ENCODE results near the gene DNAJB4.
A peak's percentile ranks its signal among the peaks of the same experiment; 100 is the strongest.
"Not testable (repeated sequence)": the region's sequence is repeated elsewhere in the genome, so short reads cannot be mapped to it uniquely, and the experiment has no call there.

DNAJB4 gene

DNA sequence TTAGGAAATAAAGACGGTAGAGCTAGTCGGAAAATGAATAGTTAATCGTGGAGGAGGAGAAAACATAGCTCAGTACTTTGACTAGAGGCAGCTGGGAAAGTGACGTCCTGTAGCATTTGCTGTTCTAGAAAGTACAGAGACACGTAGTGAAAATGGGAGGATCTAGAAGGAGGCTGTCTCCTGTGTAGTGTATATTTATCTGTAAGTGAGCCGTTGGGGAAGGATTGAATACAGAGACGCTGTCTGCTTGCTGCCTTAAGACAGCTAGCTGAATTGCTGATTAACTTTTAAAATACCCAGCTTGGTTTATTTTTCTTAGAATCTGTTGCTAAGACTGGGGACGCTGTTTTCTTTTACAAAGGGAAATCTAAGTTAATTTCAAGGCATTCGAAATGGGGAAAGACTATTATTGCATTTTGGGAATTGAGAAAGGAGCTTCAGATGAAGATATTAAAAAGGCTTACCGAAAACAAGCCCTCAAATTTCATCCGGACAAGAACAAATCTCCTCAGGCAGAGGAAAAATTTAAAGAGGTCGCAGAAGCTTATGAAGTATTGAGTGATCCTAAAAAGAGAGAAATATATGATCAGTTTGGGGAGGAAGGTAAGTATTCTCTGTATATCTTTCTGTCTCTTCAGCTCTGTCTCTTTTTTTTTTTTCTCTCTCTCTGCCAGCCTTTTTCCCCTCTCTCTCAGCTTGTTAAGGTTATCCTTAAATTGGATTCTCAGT, at the start of gene DNAJB4:
Gene DNAJB4, plus strand, starts transcription at position 221 of the 729 bp plus-strand sequence. Its CDS starts 172 bp downstream, at position 393.
- DNase-seq: peak; percentile 95

- DNase-seq: no peak
Measured at GRCh38 chr1:77955709-77956108, 49.0 kb upstream of the DNAJB4 start.

GRCh38 chr1:77956464-77956863, 48.3 kb upstream of the DNAJB4 start:
- no peak for DNase-seq

DNA sequence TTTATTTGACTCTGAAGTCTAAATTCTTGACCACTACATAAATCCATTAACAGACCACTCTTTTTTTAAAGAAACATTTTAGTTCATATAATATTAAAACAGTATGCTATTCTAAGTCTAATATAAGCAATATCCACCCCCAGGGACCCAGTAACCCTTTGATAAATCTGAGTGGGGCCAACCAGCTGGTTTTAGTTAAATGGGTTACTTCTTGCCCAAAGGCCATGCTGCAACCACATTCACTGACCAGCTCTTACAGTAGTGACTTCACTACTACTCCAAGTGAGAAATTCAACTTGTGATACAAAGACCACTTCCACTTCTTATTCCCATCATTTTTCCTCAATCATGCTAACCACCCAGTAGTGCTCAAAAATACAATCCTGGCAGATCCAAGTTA, 46.3 kb upstream of the DNAJB4 start:
- DNase-seq: no peak

DNA sequence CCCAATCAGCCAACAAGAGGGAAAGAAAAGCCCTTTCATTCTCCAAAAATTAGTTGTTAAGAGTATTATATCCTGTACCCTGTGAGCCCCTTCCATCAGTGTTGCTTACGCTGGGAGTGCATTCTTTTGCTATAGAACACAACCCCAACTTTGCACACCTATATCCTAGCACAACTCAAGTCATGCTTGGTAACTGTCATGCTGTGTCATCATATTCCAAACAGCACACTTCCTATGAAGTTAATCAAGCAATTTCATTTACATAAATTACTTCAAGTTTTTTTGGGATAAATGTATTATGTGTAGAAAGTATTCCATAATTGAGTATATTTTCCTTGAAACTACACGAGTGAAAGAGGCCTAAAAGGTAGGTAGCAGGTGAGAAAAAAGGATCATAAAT, 45.9 kb upstream of the DNAJB4 start:
- DNase-seq: no peak

DNA sequence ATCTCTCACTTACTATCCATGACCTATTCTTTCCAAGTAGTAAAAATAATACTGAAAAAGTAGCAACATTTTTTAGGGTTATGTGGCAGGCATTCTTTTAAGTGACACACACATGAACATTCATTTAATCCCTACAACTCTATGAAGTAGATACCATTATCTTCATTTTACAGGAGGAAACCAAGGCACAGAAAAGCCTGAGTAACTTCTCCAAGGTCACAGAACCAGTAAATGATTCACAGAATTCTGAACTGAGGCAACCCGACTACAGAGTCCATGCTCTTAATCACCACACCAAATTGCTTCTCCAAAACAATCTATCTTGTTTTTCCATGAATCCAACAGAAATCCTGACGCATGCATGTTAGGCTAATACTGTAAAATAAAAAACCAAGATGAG, 43.3 kb upstream of the DNAJB4 start:
- no peak for DNase-seq

DNA sequence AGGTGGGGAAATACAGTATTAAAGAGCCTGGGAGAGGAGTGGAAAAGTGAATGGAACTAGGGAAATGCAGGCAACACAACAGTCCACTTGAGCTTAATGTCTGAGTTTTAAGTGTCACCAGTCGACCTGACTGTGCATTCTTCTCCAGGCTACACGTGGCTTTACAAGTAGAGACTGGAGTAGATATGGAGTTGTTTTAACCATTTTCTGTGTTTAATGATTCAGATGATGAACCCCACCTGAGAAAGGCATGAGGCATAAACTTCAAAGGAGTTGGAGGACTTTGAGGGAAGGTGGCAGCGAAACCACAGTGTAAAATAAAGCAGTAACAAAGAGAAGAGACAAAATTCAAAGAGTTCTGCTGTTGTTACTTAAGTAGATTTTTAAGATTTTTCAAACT, 38.4 kb upstream of the DNAJB4 start:
- no peak for DNase-seq

- no peak for DNase-seq
Measured at GRCh38 chr1:77970192-77970591, 34.5 kb upstream of the DNAJB4 start.

GRCh38 chr1:77972080-77972479, 32.7 kb upstream of the DNAJB4 start:
- no peak for DNase-seq

DNA sequence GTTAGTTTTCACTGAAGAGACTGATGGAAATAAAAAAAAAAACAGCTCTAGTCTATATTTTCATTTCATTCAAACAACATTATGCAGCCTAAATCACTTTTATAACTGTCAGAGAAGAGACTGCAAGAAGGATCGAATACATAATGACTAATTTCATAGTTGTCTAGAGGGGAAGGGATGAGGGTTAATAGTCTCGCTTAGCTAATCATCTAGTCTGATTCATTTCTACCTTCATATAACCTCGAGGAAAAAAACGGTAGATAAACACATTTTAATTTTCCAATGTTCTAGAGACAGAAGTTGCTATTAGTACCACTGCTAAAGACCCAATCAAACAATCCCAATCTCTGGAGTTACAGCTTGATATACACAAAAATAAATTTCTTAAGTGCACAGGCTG, 29.4 kb upstream of the DNAJB4 start:
- no peak for DNase-seq

- DNase-seq: no peak
Measured at GRCh38 chr1:77975907-77976306, 28.8 kb upstream of the DNAJB4 start.

DNA sequence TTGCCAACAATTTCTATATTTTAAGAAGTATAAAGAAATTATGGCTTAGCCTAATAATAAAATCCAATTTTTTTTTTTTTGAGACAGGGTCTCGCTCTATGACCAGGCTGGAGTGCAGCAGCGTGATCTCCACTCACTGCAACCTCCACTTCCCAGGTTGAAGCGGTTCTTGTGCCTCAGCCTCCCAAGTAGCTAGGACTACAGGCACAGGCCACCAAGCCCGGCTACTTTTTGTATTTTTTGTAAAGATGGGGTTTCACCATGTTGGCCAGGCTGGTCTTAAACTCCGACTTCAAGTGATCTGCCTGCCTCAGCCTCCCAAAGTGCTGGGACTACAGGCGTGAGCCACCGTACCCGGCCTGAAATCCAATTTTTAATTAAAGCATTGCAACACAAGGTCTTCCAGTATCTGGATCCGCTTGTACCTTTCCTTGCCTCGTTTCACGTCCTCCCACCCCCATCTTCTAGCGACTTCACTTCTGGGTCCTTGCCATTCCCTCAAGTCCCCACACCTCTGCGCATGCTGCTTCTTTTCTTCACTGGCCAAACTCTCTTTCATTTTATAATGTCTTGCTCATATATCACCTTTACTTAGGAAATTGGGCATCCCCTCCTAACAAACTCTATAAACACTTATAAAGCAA, 28.2 kb upstream of the DNAJB4 start:
- no peak for DNase-seq

DNA sequence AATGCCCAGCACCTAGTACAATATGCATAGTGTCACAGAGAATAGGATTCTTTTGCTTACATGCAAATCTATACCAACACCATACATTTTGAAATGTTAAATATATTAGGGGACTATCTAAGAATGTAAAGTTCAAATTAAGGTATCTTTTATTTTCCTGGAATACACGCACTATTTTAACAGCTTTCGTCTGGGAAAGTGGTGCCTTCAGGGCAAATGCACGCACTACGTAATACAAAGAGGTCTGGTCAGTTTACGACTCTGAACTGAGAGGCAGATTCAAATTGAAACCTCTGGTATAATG, 26.8 kb upstream of the DNAJB4 start:
- DNase-seq: no peak

- peak; percentile 75 for DNase-seq
Measured at GRCh38 chr1:77978293-77978968, 26.3 kb upstream of the DNAJB4 start.

- peak; percentile 97 for DNase-seq
Measured at GRCh38 chr1:77978969-77979876, 25.5 kb upstream of the DNAJB4 start, which contains the start of gene FUBP1. TSS of gene FUBP1 (minus strand) at chr1:77979072. CDS start at chr1:77979004, 68 bp downstream.

GRCh38 chr1:77983352-77983996, 21.3 kb upstream of the DNAJB4 start:
- DNase-seq: not testable (repeated sequence)

DNA sequence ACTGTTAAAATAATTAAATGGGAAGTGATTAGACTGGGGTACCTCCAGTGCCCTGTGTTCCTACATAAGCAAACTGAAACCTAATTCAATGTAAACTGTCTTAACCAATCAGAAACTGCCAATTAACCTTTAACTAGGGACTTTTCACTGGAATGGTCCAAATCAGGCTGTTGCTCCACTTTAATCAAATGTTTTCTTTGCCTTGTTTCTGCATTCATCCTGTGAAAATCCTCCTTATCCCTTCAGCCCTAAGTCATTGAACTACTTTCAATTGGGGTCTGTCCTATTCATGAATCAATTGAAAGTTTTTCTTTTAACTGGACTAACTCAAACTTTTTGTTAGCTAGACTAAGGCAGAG, 20.8 kb upstream of the DNAJB4 start:
- no peak for DNase-seq

- DNase-seq: no peak
Measured at GRCh38 chr1:77984629-77985028, 20.1 kb upstream of the DNAJB4 start.

DNA sequence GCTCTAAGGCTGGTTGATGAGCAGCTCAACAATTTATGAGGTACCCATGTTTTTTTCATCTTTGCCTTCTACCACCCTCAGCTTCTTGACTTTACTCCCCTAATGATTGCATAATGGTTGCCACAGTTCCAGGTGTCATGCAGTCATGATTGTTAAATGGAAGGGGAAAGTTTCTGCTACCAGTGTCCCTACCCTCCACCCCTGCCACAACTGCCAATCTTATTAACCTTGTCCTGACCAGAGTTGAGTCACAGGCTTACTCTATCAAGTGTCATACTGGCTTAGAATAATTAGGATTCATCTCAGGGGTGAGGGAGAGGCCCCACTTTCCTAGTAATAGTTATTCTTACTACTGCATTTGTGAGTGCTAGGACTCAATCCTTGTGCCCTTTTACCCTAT, 17.9 kb upstream of the DNAJB4 start:
- no peak for DNase-seq

DNA sequence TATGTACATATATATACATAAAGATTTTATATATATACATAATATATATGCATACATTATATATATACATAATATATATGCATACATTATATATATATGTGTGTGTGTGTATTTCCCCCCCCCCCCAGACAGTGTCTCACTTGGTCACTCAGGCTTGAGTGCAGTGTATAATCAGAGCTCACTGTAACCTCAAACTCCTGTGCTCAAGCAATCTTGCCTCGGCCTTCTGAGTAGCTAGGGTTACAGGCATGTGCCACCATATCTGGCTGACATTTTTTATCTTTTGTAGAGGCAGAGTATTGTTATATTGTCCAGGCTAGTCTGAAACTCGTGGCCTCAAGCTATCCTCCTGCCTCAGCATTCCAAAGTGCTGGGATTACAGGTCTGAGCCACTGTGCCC, 16.8 kb upstream of the DNAJB4 start:
- DNase-seq: no peak

DNA sequence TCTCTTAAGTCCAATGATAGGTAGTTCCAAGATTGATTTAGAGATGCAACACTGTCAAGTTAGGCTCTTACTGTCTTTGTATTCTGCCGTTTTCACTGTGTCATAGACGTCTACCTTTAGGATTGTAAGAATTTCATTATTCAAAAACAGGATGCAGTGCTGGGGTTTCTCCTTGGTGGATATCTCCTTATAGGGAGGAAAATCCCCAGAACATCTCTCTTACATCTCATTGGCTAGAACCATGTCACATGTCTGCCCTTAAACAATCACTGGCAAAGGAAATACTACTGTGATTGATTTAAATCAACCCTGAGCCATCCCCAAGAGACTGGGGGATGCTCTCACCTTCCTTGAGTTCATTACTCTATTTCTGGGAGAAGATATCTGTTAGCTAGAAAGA, 15.0 kb upstream of the DNAJB4 start:
- DNase-seq: no peak

DNA sequence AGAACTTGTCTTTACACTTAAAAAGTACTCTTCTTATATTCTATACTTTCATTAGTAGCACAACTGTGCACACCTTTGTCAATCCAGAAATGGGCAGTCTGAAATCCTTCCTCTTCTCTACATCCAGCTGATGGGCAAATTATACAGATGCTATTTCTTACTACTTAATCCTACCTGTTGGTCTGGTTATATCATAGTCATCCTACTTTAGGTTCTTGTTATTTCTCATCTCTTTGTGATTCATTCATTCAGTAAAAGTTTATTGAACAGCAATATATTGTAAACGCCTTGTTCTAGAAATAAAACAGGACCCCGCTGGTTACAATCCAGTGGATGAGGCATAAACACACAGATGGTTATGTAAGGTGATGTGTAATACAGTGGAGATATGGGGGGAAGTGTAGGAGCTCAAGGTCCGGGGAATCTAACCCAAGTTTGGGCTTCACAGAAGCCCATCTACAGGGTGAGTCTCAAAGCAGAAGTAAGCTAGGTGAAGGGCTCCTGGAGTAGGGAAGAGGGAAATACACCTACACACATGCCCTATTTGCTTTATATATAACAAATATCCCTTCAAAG, 14.0 kb upstream of the DNAJB4 start:
- no peak for DNase-seq
